ENCODE data around the gene PTPRN2.
"Not testable (repeated sequence)": the region's sequence is repeated elsewhere in the genome, so short reads cannot be mapped to it uniquely, and the experiment has no call there.

GRCh38 chr7:158351899-158352729 is 235.5 kb downstream of the PTPRN2 start:
- not testable (repeated sequence) for TF ChIP-seq POLR2A (IDR thresholded peaks at IDR 0.05; ENCODE audit: low read depth, low read length); CTCF (IDR thresholded peaks at IDR 0.05; ENCODE audit: extremely low read depth in 1 of 2, insufficient read depth in 1 of 2, low read depth in 1 of 2, low read length in 2 of 2); JUN (IDR thresholded peaks at IDR 0.05; ENCODE audit: borderline replicate concordance, insufficient read depth, insufficient read length, low read depth)

Data from endothelial cell of umbilical vein (primary cell).